ENCODE measurements around the gene TP63. TPM values are rescaled to one million over a fixed set of nuclear protein-coding genes. Genes with fewer than 3 reads are reported as not detected.

TP63 gene
- total RNA-seq, 1 donor from 2014 or later = 0.83 TPM

GRCh38 chr3:189806171-189806951, 175.2 kb downstream of the TP63 start:
- intact Hi-C loops (cut with micrococcal nuclease) = no loop called here

- intact Hi-C loops (cut with micrococcal nuclease) = no loop called here
Observed at GRCh38 chr3:189808246-189809007, 177.2 kb downstream of the TP63 start.

GRCh38 chr3:189809583-189809982, 178.4 kb downstream of the TP63 start:
- intact Hi-C loops (cut with micrococcal nuclease) = no loop called here

GRCh38 chr3:189812806-189813465, 181.7 kb downstream of the TP63 start:
- intact Hi-C loops (cut with micrococcal nuclease) = no loop called here

GRCh38 chr3:189813647-189814240, 182.6 kb downstream of the TP63 start:
- intact Hi-C loops (cut with micrococcal nuclease) = no loop called here

GRCh38 chr3:189820365-189820720, 189.2 kb downstream of the TP63 start:
- intact Hi-C loops (cut with micrococcal nuclease) = no loop called here

- intact Hi-C loops (cut with micrococcal nuclease) = no loop called here
Observed at GRCh38 chr3:189821262-189821661, 190.1 kb downstream of the TP63 start.

GRCh38 chr3:189822726-189823125, 191.5 kb downstream of the TP63 start:
- intact Hi-C loops (cut with micrococcal nuclease) = no loop called here

GRCh38 chr3:189824629-189825312, 193.6 kb downstream of the TP63 start:
- intact Hi-C loops (cut with micrococcal nuclease) = no loop called here

- intact Hi-C loops (cut with micrococcal nuclease) = no loop called here
Observed at GRCh38 chr3:189826566-189826965, 195.4 kb downstream of the TP63 start.

- intact Hi-C loops (cut with micrococcal nuclease) = no loop called here
Observed at GRCh38 chr3:189827108-189827507, 195.9 kb downstream of the TP63 start.

- intact Hi-C loops (cut with micrococcal nuclease) = no loop called here
Observed at GRCh38 chr3:189830401-189830800, 199.2 kb downstream of the TP63 start.

GRCh38 chr3:189833266-189833665, 202.1 kb downstream of the TP63 start:
- intact Hi-C loops (cut with micrococcal nuclease) = no loop called here

- intact Hi-C loops (cut with micrococcal nuclease) = no loop called here
Observed at GRCh38 chr3:189833996-189834395, 202.8 kb downstream of the TP63 start.

GRCh38 chr3:189834462-189834861, 203.3 kb downstream of the TP63 start:
- intact Hi-C loops (cut with micrococcal nuclease) = no loop called here

GRCh38 chr3:189836795-189837194, 205.6 kb downstream of the TP63 start:
- intact Hi-C loops (cut with micrococcal nuclease) = no loop called here

GRCh38 chr3:189838291-189838690, 207.1 kb downstream of the TP63 start:
- intact Hi-C loops (cut with micrococcal nuclease) = no loop called here

- intact Hi-C loops (cut with micrococcal nuclease) = no loop called here
Observed at GRCh38 chr3:189839576-189839975, 208.4 kb downstream of the TP63 start.

- intact Hi-C loops (cut with micrococcal nuclease) = no loop called here
Observed at GRCh38 chr3:189841473-189842205, 210.4 kb downstream of the TP63 start.
